GM23248 (cell line): ENCODE data around the gene GCNT2. TPM values are rescaled to one million over a fixed set of nuclear protein-coding genes. Genes with fewer than 3 reads are reported as not detected.

Experiments used
- DNase-seq: peaks from one replicate; pipeline ENCODE4 v3.0.0-alpha.2; 2015
- H2AFZ ChIP-seq: fragments of 200-600 bp; sonication (generic); 2 replicates; pipeline ENCODE4 v1.6.1; 2016; ENCODE audit warnings: antibody characterized with exemption
- H3F3A ChIP-seq: fragments of 200-600 bp; sonication (generic); 2 replicates; pipeline ENCODE4 v1.6.1; 2016; ENCODE audit warnings: mild to moderate bottlenecking, antibody characterized with exemption, mixed run types; ENCODE audit not compliant: insufficient read depth
- H3K27ac ChIP-seq: fragments of 200-600 bp; sonication (generic); 2 replicates; pipeline ENCODE4 v1.5.1; 2016; ENCODE audit warnings: mild to moderate bottlenecking
- H3K27me3 ChIP-seq: fragments of 200-600 bp; sonication (generic); replicated peaks from 2 replicates; pipeline ENCODE4 v1.6.1; 2016; ENCODE audit warnings: mild to moderate bottlenecking; ENCODE audit not compliant: insufficient read depth
- H3K36me3 ChIP-seq: fragments of 200-600 bp; sonication (generic); 2 replicates; pipeline ENCODE4 v1.6.1; 2016; ENCODE audit warnings: low read depth, mild to moderate bottlenecking
- H3K4me1 ChIP-seq: fragments of 200-600 bp; sonication (generic); 2 replicates; pipeline ENCODE4 v1.6.1; 2016; ENCODE audit warnings: mild to moderate bottlenecking; ENCODE audit not compliant: insufficient read depth
- H3K4me2 ChIP-seq: fragments of 200-600 bp; sonication (generic); one replicate; pipeline ENCODE4 v1.6.1; 2016; ENCODE audit warnings: mild to moderate bottlenecking; ENCODE audit not compliant: unreplicated experiment
- H3K4me3 ChIP-seq: fragments of 200-600 bp; sonication (generic); 2 replicates; pipeline ENCODE4 v1.5.1; 2016; ENCODE audit warnings: mild to moderate bottlenecking
- H3K79me2 ChIP-seq: fragments of 200-600 bp; sonication (generic); 2 replicates; pipeline ENCODE4 v1.6.1; 2016; ENCODE audit warnings: mild to moderate bottlenecking; ENCODE audit not compliant: insufficient read depth
- H3K9ac ChIP-seq: fragments of 200-600 bp; sonication (generic); 2 replicates; pipeline ENCODE4 v1.6.1; 2016; ENCODE audit warnings: mild to moderate bottlenecking
- H3K9me2 ChIP-seq: fragments of 200-600 bp; sonication (generic); 2 replicates; pipeline ENCODE4 v1.6.1; 2016; ENCODE audit warnings: mixed run types, mild to moderate bottlenecking, moderate library complexity; ENCODE audit not compliant: insufficient read depth
- H3K9me3 ChIP-seq: fragments of 200-600 bp; sonication (generic); one replicate; pipeline ENCODE4 v1.6.1; 2017; ENCODE audit warnings: low read depth
- H4K20me1 ChIP-seq: fragments of 200-600 bp; sonication (generic); 2 replicates; pipeline ENCODE4 v1.6.0; 2016; ENCODE audit not compliant: insufficient read depth
- EZH2 ChIP-seq: fragments of 200-600 bp; sonication (generic); IDR thresholded peaks from 2 replicates; pipeline ENCODE4 v1.6.1; 2018; ENCODE audit warnings: antibody characterized with exemption, mild to moderate bottlenecking; ENCODE audit not compliant: insufficient read depth, poor library complexity, severe bottlenecking
- EZH2phosphoT487 ChIP-seq: fragments of 200-600 bp; sonication (generic); IDR thresholded peaks from 2 replicates; pipeline ENCODE4 v1.6.1; 2018; ENCODE audit warnings: antibody characterized with exemption, moderate library complexity, mild to moderate bottlenecking, low read depth; ENCODE audit not compliant: insufficient read depth
- WGBS, 2 experiments: methylation state at CpG; one replicate each; pipeline ENCODE4 v1.1.6; 2015 to 2017; ENCODE audit warnings: low lambda C conversion rate in 2 of 2, low coverage in 1 of 2; ENCODE audit errors: missing lambda C conversion rate in 2 of 2; 5-methylcytosine and 5-hydroxymethylcytosine counted together
- in situ Hi-C: fragments of 300-500 bp; cut with MboI; formaldehyde crosslinking; loops from 2 replicates; pipeline ENCODE4 v1.15.0; 2020
- polyA plus RNA-seq: library from polyadenylated mRNA; unstranded; fragments of >200 nt; fragmentation: Nextera tagmentation; extraction: Ambion mirVana; gene quantifications from 2 replicates; pipeline ENCODE4 v1.2.1, GENCODE V29; 2016
- total RNA-seq: library from RNA; depleted of rRNA; stranded (reverse); fragments of >200 nt; shearing (Covaris generic); gene quantifications from 2 replicates; pipeline ENCODE4 v1.2.3, GENCODE V29; 2014

The GCNT2 gene
- total and polyA plus RNA-seq, 2 experiments from 2014 or later, result not detected

DNA sequence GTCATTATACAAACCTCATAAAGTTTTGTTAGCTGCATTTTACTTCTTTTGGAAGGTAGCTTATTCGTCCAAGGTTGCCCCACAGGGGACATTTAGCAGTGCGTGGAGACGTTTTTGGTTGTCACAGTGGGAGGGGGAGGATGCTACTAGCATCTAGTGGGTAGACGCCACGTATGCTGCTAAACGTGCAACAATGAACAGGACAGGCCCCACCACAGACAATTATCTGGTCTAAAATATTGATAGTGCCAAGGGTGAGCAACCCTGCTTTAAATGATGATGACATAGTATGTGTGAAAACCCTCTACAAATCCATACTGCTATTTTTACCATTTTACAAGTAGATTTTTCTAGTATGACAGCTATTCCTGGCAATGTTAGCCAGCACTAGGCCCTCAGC is 13.9 kb upstream of the GCNT2 start:
- H3K9ac ChIP-seq, result no peak overlapping the region
- no peak overlapping the region for H3K27ac ChIP-seq
- H3K4me1 ChIP-seq, result no peaks in the 10 kb centered on the region
- no peaks in the 10 kb centered on the region for H3F3A ChIP-seq
- no peaks in the 10 kb centered on the region for H3K27me3 ChIP-seq
- DNase-seq, result no peak
- no peak overlapping the region for H2AFZ ChIP-seq
- H3K9me2 ChIP-seq, result no peaks in the 10 kb centered on the region
- no peaks in the 10 kb centered on the region for H4K20me1 ChIP-seq
- no peaks in the 10 kb centered on the region for H3K9me3 ChIP-seq
- H3K79me2 ChIP-seq, result no peaks in the 10 kb centered on the region
- H3K4me3 ChIP-seq, result no peak overlapping the region
- no peak for TF ChIP-seq EZH2phosphoT487
- no peak for TF ChIP-seq EZH2
- in situ Hi-C loops, result no loop called here
- H3K36me3 ChIP-seq, result no peaks in the 10 kb centered on the region
- no peak overlapping the region for H3K4me2 ChIP-seq
- 33 to 34% methylated on average over 6 of the region's 6 CpGs for WGBS, 2 experiments

DNA sequence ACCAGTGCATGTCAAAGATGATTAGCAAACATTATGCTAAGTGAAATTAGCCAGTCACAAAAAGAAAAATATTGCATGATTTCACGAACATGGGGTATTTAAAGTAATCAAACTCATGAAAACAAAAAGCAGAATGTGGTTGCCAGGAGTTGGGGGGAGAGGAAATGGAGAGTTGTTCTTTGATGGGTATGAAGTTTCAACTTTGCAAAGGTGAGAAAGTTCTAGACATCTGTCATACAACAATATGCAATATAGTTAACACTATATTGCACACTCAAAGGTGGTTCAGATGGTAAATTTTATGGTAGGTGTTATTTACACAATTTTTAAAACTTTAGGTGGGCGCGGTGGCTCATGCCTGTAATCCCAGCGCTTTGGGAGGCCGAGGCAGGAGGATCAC is 13.4 kb upstream of the GCNT2 start:
- Histone ChIP-seq H3K9ac (no peak overlapping the region), H3K4me2 (no peak overlapping the region), H4K20me1 (no peaks in the 10 kb centered on the region), H3K27ac (no peak overlapping the region), H3F3A (no peaks in the 10 kb centered on the region), H3K4me1 (no peaks in the 10 kb centered on the region), H3K36me3 (no peaks in the 10 kb centered on the region), H3K79me2 (no peaks in the 10 kb centered on the region), H3K4me3 (no peak overlapping the region), H3K9me2 (no peaks in the 10 kb centered on the region), H3K9me3 (no peaks in the 10 kb centered on the region), H2AFZ (no peak overlapping the region), H3K27me3 (no peaks in the 10 kb centered on the region)
- 45 to 48% methylated on average over 5 of the region's 5 CpGs for WGBS, 2 experiments
- no peak for TF ChIP-seq EZH2
- TF ChIP-seq EZH2phosphoT487, result no peak
- in situ Hi-C loops, result no loop called here
- DNase-seq, result no peak

GRCh38 chr6:10510592-10511367 is 10.4 kb upstream of the GCNT2 start:
- Histone ChIP-seq H3K4me1 (no peaks in the 10 kb centered on the region), H4K20me1 (no peaks in the 10 kb centered on the region), H3K36me3 (no peaks in the 10 kb centered on the region), H3K4me2 (no peak overlapping the region), H2AFZ (no peak overlapping the region), H3K9me2 (no peaks in the 10 kb centered on the region), H3K9ac (no peak overlapping the region), H3K27me3 (no peaks in the 10 kb centered on the region), H3K9me3 (no peaks in the 10 kb centered on the region), H3K4me3 (no peak overlapping the region), H3F3A (no peaks in the 10 kb centered on the region), H3K79me2 (no peaks in the 10 kb centered on the region), H3K27ac (no peak overlapping the region)
- DNase-seq, result peak; percentile 35
- TF ChIP-seq EZH2 (no peak), EZH2phosphoT487 (no peak)
- 29 to 34% methylated on average over 17 of the region's 17 CpGs for WGBS, 2 experiments
- in situ Hi-C loops, result no loop called here

GRCh38 chr6:10511477-10511876 is 9.7 kb upstream of the GCNT2 start:
- Histone ChIP-seq H3K4me1 (no peaks in the 10 kb centered on the region), H4K20me1 (no peaks in the 10 kb centered on the region), H3K36me3 (no peaks in the 10 kb centered on the region), H3K79me2 (no peaks in the 10 kb centered on the region), H3F3A (no peaks in the 10 kb centered on the region), H3K4me3 (no peak overlapping the region), H3K27me3 (no peaks in the 10 kb centered on the region), H2AFZ (no peak overlapping the region), H3K9me2 (no peaks in the 10 kb centered on the region), H3K4me2 (no peak overlapping the region), H3K9me3 (no peaks in the 10 kb centered on the region), H3K27ac (no peak overlapping the region), H3K9ac (no peak overlapping the region)
- peak; percentile 4 for DNase-seq
- in situ Hi-C loops, result no loop called here
- WGBS, 2 experiments, result 2 to 6% methylated on average over 2 of the region's 2 CpGs
- no peak for TF ChIP-seq EZH2phosphoT487
- TF ChIP-seq EZH2, result no peak
